Measurements from ENCODE around the gene SNRNP200.

GRCh38 chr2:96305091-96305978 lies at the start of gene SNRNP200:
- TF ChIP-seq CTCF (conservative IDR thresholded peaks at IDR 0.05; ENCODE audit: low read length) (no peak), EZH2phosphoT487 (IDR thresholded peaks at IDR 0.05; ENCODE audit: borderline replicate concordance, low read depth, low read length) (no peak)
